K562 (cell line): Measurements from ENCODE around the gene NUP205. TPM values are rescaled to one million over a fixed set of nuclear protein-coding genes. Genes with fewer than 3 reads are reported as not detected.

Experiments
- E4F1 ChIP-seq: fragments of 250-450 bp; sonication (Bioruptor Pico); IDR thresholded peaks from 2 replicates; pipeline ENCODE4 v1.5.0; 2021; ENCODE audit warnings: mild to moderate bottlenecking, borderline replicate concordance
- EWSR1 ChIP-seq: fragments of 450-650 bp; IDR thresholded peaks from 2 replicates; pipeline ENCODE4 v1.6.1; 2018; ENCODE audit warnings: borderline replicate concordance, mild to moderate bottlenecking, low read depth, moderate library complexity; ENCODE audit not compliant: partially characterized antibody
- HBP1 ChIP-seq: fragments of 450-650 bp; formaldehyde crosslinking; IDR thresholded peaks from 2 replicates; pipeline ENCODE4 v1.4.0; 2022; ENCODE audit warnings: missing genetic modification characterization
- NFIX ChIP-seq: fragments of 250-450 bp; sonication (Bioruptor Pico); IDR thresholded peaks from 2 replicates; pipeline ENCODE4 v1.4.0; 2020; ENCODE audit warnings: low read depth, mild to moderate bottlenecking, moderate library complexity
- NR2F6 ChIP-seq: fragments of 450-650 bp; formaldehyde crosslinking; IDR thresholded peaks from 2 replicates; pipeline ENCODE4 v1.4.0; 2020; ENCODE audit warnings: mild to moderate bottlenecking
- PRDM10 ChIP-seq: fragments of 450-650 bp; IDR thresholded peaks from 2 replicates; pipeline ENCODE4 v1.6.1; 2018; ENCODE audit not compliant: partially characterized antibody
- PRMT5 ChIP-seq: sonication (generic); formaldehyde crosslinking; IDR thresholded peaks from 2 replicates; pipeline ENCODE4 v1.5.0; 2020; ENCODE audit warnings: missing genetic modification reagents
- PTBP1 ChIP-seq: fragments of 200-400 bp; formaldehyde crosslinking; IDR thresholded peaks from 2 replicates; pipeline ENCODE4 v1.6.1; 2017; ENCODE audit warnings: low read depth, low read length
- SP2 ChIP-seq: IDR thresholded peaks from 2 replicates; pipeline ENCODE4 v1.6.1; 2011; ENCODE audit warnings: mild to moderate bottlenecking, low read depth, low read length, moderate library complexity; ENCODE audit not compliant: poor library complexity, severe bottlenecking; ENCODE audit errors: extremely low read depth
- ZFP1 ChIP-seq: fragments of 450-650 bp; formaldehyde crosslinking; IDR thresholded peaks from 2 replicates; pipeline ENCODE4 v1.4.0; 2020; ENCODE audit warnings: mild to moderate bottlenecking, mixed read lengths
- ZNF407 ChIP-seq: fragments of 450-650 bp; IDR thresholded peaks from 2 replicates; pipeline ENCODE4 v1.6.1; 2016; ENCODE audit warnings: low read depth
- polyA plus RNA-seq, 8 experiments: library from polyadenylated mRNA; depleted of rRNA in 4 of 8; stranded (reverse) in 5 of 8; unstranded in 3 of 8; fragments of >200 nt; fragmentation: Nextera tagmentation in 2 of 8; fragmentation: Illumina TruSeq in 1 of 8; extraction: Ambion mirVana in 2 of 8; extraction: Trizol in 1 of 8; gene quantifications; 2 replicates each; pipeline versions ENCODE4 v1.2.1 to v1.2.3, GENCODE V29; 2011 to 2014; ENCODE audit warnings: inconsistent platforms in 1 of 8, missing spikeins in 1 of 8
- total RNA-seq, 7 experiments: library from RNA; depleted of rRNA in 6 of 7; stranded (reverse); fragments of >200 nt in 6 of 7; fragmentation: Illumina TruSeq in 2 of 7; extraction: Trizol in 2 of 7; gene quantifications; 2 replicates each; pipeline versions ENCODE4 v1.2.1 to v1.2.3, GENCODE V29; 2011 to 2021; ENCODE audit warnings: low replicate concordance in 1 of 7

The NUP205 gene
- total and polyA plus RNA-seq, 9 of the 15 experiments (the other 6 are each of a cell fraction or from before 2014, with no cell fraction given) = 101 to 282 (median 193) TPM

- no peak for TF ChIP-seq ZFP1
- no peak for TF ChIP-seq ZNF407
- TF ChIP-seq PTBP1 = no peak
- no peak for TF ChIP-seq HBP1 (CRISPR knock-in tag)
- no peak for TF ChIP-seq PRDM10
- TF ChIP-seq EWSR1 = no peak
- no peak for TF ChIP-seq PRMT5 (CRISPR knock-in tag)
- TF ChIP-seq E4F1 (CRISPR knock-in tag) = no peak
- TF ChIP-seq NR2F6 = no peak
- TF ChIP-seq NFIX (CRISPR knock-in tag) = no peak
- TF ChIP-seq SP2 = no peak
These were observed 106.4 kb downstream of the NUP205 start (continued) for GRCh38 chr7:135664046-135664589.
